Measurements from ENCODE around the gene PRDM2. TPM values are rescaled to one million over a fixed set of nuclear protein-coding genes. Genes with fewer than 3 reads are reported as not detected.
A peak's percentile ranks its signal among the peaks of the same experiment; 100 is the strongest.
"Not testable (repeated sequence)": the region's sequence is repeated elsewhere in the genome, so short reads cannot be mapped to it uniquely, and the experiment has no call there.

The PRDM2 gene
- total RNA-seq, result 5.7 and 10.3 TPM in 2 replicates

- peak; percentile 29 to 63 for DNase-seq (ENCODE audit: low read depth in 2 of 2)
Observed at GRCh38 chr1:13699936-13700520, at the start of gene PRDM2. Gene PRDM2 (plus strand): TSS chr1:13700188. CDS start chr1:13715606, 15,418 bp downstream.

GRCh38 chr1:13651279-13651678, 48.7 kb upstream of the PRDM2 start:
- DNase-seq (ENCODE audit: low read depth in 2 of 2), result no peak

GRCh38 chr1:13652238-13652637, 47.8 kb upstream of the PRDM2 start:
- peak in 1 of 2 donors; percentile 36 for DNase-seq (ENCODE audit: low read depth in 2 of 2)

GRCh38 chr1:13661539-13661938, 38.4 kb upstream of the PRDM2 start:
- DNase-seq (ENCODE audit: low read depth in 2 of 2), result no peak

GRCh38 chr1:13662493-13662892, 37.5 kb upstream of the PRDM2 start:
- no peak for DNase-seq (ENCODE audit: low read depth in 2 of 2)

GRCh38 chr1:13663969-13664368, 36.0 kb upstream of the PRDM2 start:
- no peak for DNase-seq (ENCODE audit: low read depth in 2 of 2)

GRCh38 chr1:13664451-13664850, 35.5 kb upstream of the PRDM2 start:
- DNase-seq (ENCODE audit: low read depth in 2 of 2), result no peak

GRCh38 chr1:13666317-13666716, 33.7 kb upstream of the PRDM2 start:
- DNase-seq (ENCODE audit: low read depth in 2 of 2), result no peak

GRCh38 chr1:13667691-13668090, 32.3 kb upstream of the PRDM2 start:
- DNase-seq (ENCODE audit: low read depth in 2 of 2), result no peak

GRCh38 chr1:13674377-13674776, 25.6 kb upstream of the PRDM2 start:
- no peak for DNase-seq (ENCODE audit: low read depth in 2 of 2)

- no peak for DNase-seq (ENCODE audit: low read depth in 2 of 2)
Observed at GRCh38 chr1:13675151-13675651, 24.8 kb upstream of the PRDM2 start.

GRCh38 chr1:13677896-13678295, 22.1 kb upstream of the PRDM2 start:
- no peak for DNase-seq (ENCODE audit: low read depth in 2 of 2)

GRCh38 chr1:13679651-13680050, 20.3 kb upstream of the PRDM2 start:
- DNase-seq (ENCODE audit: low read depth in 2 of 2), result no peak

GRCh38 chr1:13680609-13681008, 19.4 kb upstream of the PRDM2 start:
- DNase-seq (ENCODE audit: low read depth in 2 of 2), result not testable (repeated sequence)

- DNase-seq (ENCODE audit: low read depth in 2 of 2), result no peak
Observed at GRCh38 chr1:13681921-13682320, 18.1 kb upstream of the PRDM2 start.

- DNase-seq (ENCODE audit: low read depth in 2 of 2), result no peak
Observed at GRCh38 chr1:13682444-13682843, 17.5 kb upstream of the PRDM2 start.

- DNase-seq (ENCODE audit: low read depth in 2 of 2), result no peak
Observed at GRCh38 chr1:13683206-13683605, 16.8 kb upstream of the PRDM2 start.

- no peak for DNase-seq (ENCODE audit: low read depth in 2 of 2)
Observed at GRCh38 chr1:13687151-13687715, 12.8 kb upstream of the PRDM2 start.

- not testable (repeated sequence) for DNase-seq (ENCODE audit: low read depth in 2 of 2)
Observed at GRCh38 chr1:13693094-13693493, 6.9 kb upstream of the PRDM2 start.

GRCh38 chr1:13694886-13695684, 4.9 kb upstream of the PRDM2 start:
- no peak for DNase-seq (ENCODE audit: low read depth in 2 of 2)

- DNase-seq (ENCODE audit: low read depth in 2 of 2), result no peak
Observed at GRCh38 chr1:13697738-13698137, 2.2 kb upstream of the PRDM2 start.

GRCh38 chr1:13699510-13699909, 478 bp upstream of the PRDM2 start:
- DNase-seq (ENCODE audit: low read depth in 2 of 2), result peak in 1 of 2 donors; percentile 17

All from lung microvascular endothelial cell (primary cell).